ENCODE data around the gene SNX33.

GRCh38 chr15:75705854-75706681 is 58.4 kb downstream of the SNX33 start:
- TF ChIP-seq CTCF (IDR thresholded peaks at IDR 0.05 in 4 of 5, conservative IDR thresholded peaks at IDR 0.05 in 1 of 5): no peak
- no peak for TF ChIP-seq POLR2A (IDR thresholded peaks at IDR 0.05)
